Activated naive CD4-positive, alpha-beta T cell treated with anti-CD3 and anti-CD28 coated beads, Interleukin-2, amount 50 U/mL, for 72 hours (primary cell): Measurements from ENCODE around the gene ZBTB20. TPM values are rescaled to one million over a fixed set of nuclear protein-coding genes. Genes with fewer than 3 reads are reported as not detected.

Experiments
- ATAC-seq, 2 donors: fragments of 150-1000 bp; cut with Tn5 transposase; 2 replicates each; pipeline ENCODE4 v1.10.0; 2021; ENCODE audit warnings: mild to moderate bottlenecking in 2 of 2, moderate library complexity in 2 of 2
- DNase-seq, 2 donors: peaks; one replicate each; pipeline ENCODE4 v3.0.0; 2021 to 2022; ENCODE audit warnings: low spot score in 2 of 2
- H3K27ac Mint-ChIP-seq, 2 donors: one replicate each; pipeline ENCODE4 v1.8.0; 2022; ENCODE audit warnings: mild to moderate bottlenecking in 2 of 2, mixed read lengths in 2 of 2
- H3K36me3 Mint-ChIP-seq, 2 donors: one replicate each; pipeline ENCODE4 v1.8.0; 2022; ENCODE audit warnings: mixed read lengths in 2 of 2
- H3K9me3 Mint-ChIP-seq, 2 donors: one replicate each; pipeline ENCODE4 v1.8.0; 2022; ENCODE audit warnings: mixed read lengths in 2 of 2
- total RNA-seq, 2 donors: library from RNA; stranded (reverse); gene quantifications; one replicate each; pipeline ENCODE4 v1.2.3, GENCODE V29; 2022

Gene ZBTB20
- total RNA-seq, 2 donors from 2014 or later = 9.2 to 10.8 TPM

DNA sequence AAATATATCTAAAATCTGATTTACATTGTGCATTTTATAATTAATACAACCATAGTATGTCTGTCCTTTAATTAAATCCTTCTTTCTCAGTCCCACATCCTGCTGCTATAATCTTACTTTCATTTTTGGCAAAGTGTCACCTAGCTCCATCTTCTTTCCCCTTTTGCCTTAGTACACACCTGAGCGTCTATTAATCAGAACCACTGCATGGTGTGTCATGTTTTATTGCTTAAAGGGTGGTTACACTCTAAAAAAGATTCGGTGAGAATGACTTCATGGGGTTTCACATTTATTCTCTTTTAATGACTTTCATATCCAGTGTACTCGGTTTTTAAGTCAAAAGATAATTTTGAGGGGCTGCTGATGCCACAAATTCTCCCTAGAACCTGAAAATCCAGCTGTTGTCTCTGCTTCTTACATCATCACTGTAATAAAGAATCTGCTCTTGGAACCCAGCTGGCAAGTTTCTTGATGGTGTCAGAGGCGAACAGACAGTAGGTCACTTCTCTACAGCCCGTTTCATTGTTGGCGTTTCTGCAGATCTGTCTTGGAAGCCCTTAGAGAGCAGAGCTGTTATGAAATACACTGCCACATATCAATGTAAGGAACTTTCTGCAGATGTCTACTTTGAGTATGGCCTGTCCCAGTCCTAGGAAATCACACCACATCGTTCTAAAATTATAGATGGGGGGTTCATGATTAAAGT lies 753.6 kb downstream of the ZBTB20 start:
- peak overlapping the region; percentile 10 to 46 for H3K27ac Mint-ChIP-seq

GRCh38 chr3:114392831-114393230 lies 754.3 kb downstream of the ZBTB20 start:
- Mint-ChIP-seq H3K27ac (no peak overlapping the region), H3K36me3 (peaks cover 0 to 6% of the 10 kb centered on the region in 2 donors), H3K9me3 (peaks cover 0 to 4% of the 10 kb centered on the region in 2 donors)
- no peak for ATAC-seq
- DNase-seq = no peak

More for the DNA sequence above, 753.6 kb downstream of the ZBTB20 start:
- DNase-seq = no peak
- H3K36me3 Mint-ChIP-seq = peaks cover 0 to 4% of the 10 kb centered on the region in 2 donors
- ATAC-seq = peak; percentile 49 to 68
- peaks cover 0 to 4% of the 10 kb centered on the region in 2 donors for H3K9me3 Mint-ChIP-seq

- ATAC-seq = peak in 1 of 2 donors; percentile 33
- H3K9me3 Mint-ChIP-seq = no peaks in the 10 kb centered on the region
- peak overlapping the region; percentile 7 to 27 for H3K27ac Mint-ChIP-seq
- DNase-seq = no peak
- peaks cover 0 to 6% of the 10 kb centered on the region in 2 donors for H3K36me3 Mint-ChIP-seq
Measured at GRCh38 chr3:114389156-114389555, 757.9 kb downstream of the ZBTB20 start.

GRCh38 chr3:114384558-114384903 lies 762.6 kb downstream of the ZBTB20 start:
- H3K9me3 Mint-ChIP-seq = no peaks in the 10 kb centered on the region
- ATAC-seq = peak in 1 of 2 donors; percentile 21
- H3K36me3 Mint-ChIP-seq = peaks cover 0 to 6% of the 10 kb centered on the region in 2 donors
- no peak for DNase-seq
- no peak overlapping the region for H3K27ac Mint-ChIP-seq

DNA sequence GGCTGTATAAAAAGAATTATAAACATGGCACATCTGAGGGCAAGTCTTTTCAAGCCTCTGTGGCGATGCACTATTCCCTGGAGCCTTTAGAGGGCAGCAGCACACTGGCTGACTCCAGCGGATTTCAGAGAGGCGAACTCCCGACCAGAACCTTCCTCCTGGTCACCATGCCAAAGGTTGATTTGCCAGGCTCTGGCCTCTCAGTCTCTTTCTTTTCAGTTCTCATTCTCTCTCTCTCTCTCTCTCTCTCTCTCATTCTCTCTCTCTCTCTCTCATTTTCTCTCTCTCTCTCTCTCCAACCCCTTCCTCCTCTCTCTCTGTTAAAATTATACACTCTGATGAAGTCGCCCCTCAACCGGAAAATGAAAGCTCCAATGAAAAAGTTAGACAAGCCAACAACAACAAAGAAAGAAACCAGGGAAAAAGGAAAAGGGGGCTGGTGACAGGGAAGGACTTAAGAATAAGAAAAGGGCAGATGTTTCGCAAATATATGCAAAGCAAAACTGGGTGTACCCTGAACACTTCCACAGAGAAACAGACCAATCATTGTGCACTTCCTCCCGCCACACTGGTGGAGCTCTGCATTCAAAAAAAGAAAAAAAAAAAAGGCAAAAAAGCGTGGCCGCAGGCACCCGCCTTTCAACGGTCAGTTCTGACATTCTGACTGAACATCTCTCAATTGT lies 763.1 kb downstream of the ZBTB20 start:
- Mint-ChIP-seq H3K27ac (peak overlapping the region in 1 of 2 donors; percentile 44), H3K36me3 (peaks cover 0 to 6% of the 10 kb centered on the region in 2 donors), H3K9me3 (no peaks in the 10 kb centered on the region)
- ATAC-seq (peak; percentile 81 to 93), DNase-seq (peak; percentile 67 to 73)

DNA sequence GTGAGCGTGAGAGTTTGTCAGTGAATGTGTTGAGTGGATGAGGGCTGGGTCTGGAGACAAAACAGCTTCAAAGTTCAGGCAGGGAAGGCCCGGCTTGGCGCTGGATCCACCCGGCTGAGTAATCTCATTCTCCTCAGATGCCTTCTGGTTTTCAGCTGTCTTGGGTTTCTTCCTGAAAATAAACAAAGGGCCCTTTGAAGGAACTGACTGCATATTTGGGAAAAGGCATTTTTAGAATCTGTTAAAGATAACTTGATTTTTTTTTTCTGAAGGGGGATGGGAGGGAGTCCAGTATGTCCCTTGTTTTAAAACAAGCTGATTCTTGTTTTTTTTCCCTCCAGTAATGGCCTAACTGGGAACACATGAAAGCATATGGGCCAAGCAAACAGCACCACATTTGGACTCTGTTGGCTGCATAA lies 766.8 kb downstream of the ZBTB20 start:
- DNase-seq (no peak), ATAC-seq (no peak)
- Mint-ChIP-seq H3K36me3 (no peaks in the 10 kb centered on the region), H3K9me3 (no peaks in the 10 kb centered on the region), H3K27ac (no peak overlapping the region)

DNA sequence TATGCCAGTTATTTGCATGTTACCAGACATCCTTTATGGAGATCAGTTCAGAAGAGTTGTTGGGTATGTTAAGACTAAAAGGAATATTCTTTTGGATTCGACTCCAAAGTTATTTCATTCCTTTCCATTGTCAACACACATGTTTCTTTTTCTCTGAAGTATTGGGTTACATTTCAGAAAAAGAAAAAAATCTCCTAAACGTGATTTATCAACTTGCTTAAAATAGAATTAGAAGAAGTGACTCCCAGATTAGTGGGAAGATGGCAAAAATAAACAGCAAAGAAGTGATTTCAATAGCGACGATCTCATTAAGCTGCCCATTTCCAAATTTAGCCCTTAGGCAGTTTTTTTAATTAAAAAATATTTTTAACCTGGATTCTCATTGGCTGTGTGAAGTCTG lies 767.8 kb downstream of the ZBTB20 start:
- ATAC-seq = no peak
- H3K9me3 Mint-ChIP-seq = no peaks in the 10 kb centered on the region
- no peak overlapping the region for H3K27ac Mint-ChIP-seq
- no peaks in the 10 kb centered on the region for H3K36me3 Mint-ChIP-seq
- DNase-seq = no peak

DNA sequence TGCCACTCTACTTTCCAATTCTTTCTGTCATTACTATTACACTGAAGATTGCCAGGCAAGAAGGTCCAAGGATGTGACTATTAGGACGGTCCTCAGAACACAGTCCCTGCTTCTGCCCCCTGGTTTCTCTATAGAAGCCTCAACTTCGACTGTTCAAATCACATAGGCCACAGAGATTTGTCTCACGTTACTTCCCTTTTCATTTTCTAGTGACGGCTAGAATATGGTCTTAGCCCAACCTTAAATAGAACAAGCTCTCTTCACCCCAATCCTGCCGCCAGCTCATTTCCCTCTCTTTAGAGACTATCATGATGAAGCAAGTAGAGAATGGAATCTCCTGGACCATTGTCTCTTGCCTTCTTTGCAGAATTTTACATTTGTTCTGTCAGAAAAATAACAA lies 768.3 kb downstream of the ZBTB20 start:
- no peak for ATAC-seq
- H3K36me3 Mint-ChIP-seq = no peaks in the 10 kb centered on the region

DNA sequence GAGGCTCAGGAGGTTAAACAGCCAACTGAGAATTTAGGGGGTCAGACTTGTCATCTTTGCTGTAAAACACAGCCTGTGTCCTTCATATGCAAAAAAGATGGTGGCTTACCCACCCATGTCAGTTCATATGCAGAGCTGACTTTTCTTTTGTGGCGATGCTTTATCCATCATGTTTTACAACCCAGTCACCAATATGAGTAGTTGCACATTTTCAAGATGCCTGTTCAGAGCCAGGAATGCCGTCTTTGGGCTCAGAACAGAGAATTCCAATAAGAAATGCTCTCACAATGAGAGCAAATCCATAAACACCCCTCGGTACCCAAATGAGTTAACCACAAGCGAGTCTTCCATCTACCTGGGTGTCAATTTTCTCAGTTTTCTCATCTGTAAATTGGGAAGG lies 769.7 kb downstream of the ZBTB20 start:
- ATAC-seq (no peak), DNase-seq (no peak)
- Mint-ChIP-seq H3K9me3 (no peaks in the 10 kb centered on the region), H3K27ac (no peak overlapping the region), H3K36me3 (no peaks in the 10 kb centered on the region)

More for the DNA sequence above, 768.3 kb downstream of the ZBTB20 start:
- no peak for DNase-seq
- H3K27ac Mint-ChIP-seq = no peak overlapping the region
- H3K9me3 Mint-ChIP-seq = no peaks in the 10 kb centered on the region

- no peaks in the 10 kb centered on the region for H3K36me3 Mint-ChIP-seq
- no peak for ATAC-seq
- no peak overlapping the region for H3K27ac Mint-ChIP-seq
- H3K9me3 Mint-ChIP-seq = no peaks in the 10 kb centered on the region
- DNase-seq = no peak
Measured at GRCh38 chr3:114376516-114377185, 770.4 kb downstream of the ZBTB20 start.

DNA sequence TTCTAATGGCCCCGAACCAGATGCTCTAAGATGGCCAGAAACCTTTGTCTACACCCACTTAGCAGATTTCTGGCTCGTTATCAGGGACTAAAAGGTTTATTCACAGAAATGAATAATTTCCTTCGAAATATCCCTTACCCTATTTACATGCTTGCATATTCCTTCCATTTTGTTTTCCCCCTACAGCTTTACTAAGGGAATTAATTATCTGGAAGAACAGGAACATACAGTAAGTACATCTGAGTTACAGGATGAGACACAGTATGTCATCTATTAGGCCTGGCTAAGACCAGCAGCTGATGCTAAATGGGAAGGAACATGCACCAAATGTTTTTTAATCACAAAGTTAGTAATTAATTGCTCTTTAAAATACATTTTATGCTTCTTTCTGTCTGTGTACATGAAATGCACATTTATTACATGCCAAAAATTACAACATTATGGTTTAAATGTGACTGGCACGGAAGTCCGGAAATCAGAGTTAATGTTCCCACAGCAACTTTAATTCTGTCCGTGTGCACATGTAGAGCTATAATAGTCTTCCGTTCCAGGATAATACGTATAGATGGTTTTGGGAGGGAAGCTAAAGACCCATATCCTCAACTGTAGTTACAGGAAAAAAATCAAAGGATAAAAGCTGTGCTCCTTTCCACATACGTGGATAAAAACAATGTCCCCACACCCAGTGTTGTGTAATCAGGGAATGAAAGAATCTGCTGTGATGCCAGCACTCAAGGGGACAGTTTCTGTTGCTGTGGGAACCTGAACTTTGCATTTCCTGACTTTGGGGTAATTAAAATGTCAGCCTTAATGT lies 771.3 kb downstream of the ZBTB20 start:
- ATAC-seq (no peak), DNase-seq (no peak)
- Mint-ChIP-seq H3K9me3 (no peaks in the 10 kb centered on the region), H3K36me3 (no peaks in the 10 kb centered on the region), H3K27ac (no peak overlapping the region)

- ATAC-seq (no peak), DNase-seq (no peak)
- no peak overlapping the region for H3K27ac Mint-ChIP-seq
- no peaks in the 10 kb centered on the region for H3K36me3 Mint-ChIP-seq
- H3K9me3 Mint-ChIP-seq = no peaks in the 10 kb centered on the region
Measured at GRCh38 chr3:114374433-114374990, 772.6 kb downstream of the ZBTB20 start.

DNA sequence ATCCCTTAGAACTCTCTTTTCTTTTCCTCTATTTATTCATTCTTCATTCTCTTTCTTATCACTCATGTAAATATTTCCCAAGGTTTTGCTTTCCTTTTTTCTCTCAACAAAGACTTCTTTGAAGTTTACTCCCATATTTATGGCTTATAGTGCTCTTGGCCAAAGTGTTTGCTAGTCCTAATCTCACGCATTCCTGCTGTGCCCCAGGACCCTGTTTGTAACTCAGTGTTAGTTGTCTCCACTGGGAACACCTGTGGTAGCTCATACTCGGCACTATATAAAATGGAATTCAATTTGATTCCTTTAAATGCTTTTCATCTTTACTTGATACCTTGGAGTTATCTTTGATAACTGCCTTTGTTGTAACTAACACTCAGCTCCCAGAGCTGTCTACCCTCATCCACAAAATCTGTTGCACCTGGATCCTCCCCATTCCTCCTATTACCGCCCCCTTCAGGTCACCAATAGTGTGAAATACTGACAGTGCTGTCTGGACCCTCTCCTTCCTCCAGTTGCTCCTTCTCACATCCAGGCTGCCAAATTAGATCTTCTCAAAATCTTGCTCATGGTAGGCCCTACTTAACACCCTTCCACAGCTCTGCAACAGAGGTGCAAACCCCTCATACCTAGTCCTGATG lies 776.4 kb downstream of the ZBTB20 start:
- no peaks in the 10 kb centered on the region for H3K36me3 Mint-ChIP-seq
- no peaks in the 10 kb centered on the region for H3K9me3 Mint-ChIP-seq
- no peak for ATAC-seq
- no peak for DNase-seq
- peak overlapping the region in 1 of 2 donors; percentile 62 for H3K27ac Mint-ChIP-seq

DNA sequence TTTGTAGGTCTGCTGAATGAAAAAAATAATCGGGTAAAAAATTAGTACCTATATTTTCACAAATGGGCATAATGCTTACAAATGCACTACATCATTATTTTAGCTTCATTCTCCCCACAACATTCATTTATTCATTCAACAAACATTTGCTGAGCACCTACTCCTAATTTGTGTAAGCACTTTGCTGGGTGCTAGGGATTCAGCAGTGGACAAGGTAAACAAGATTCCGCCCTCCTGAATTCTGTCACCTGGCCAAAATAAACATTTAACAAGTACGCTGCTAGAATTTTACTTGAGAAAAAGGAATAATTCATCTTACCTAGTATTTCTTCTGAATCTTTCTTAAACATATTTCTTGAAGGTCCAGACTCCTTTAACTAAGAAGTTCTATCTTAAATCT lies 781.2 kb downstream of the ZBTB20 start:
- ATAC-seq (no peak), DNase-seq (no peak)
- Mint-ChIP-seq H3K27ac (no peak overlapping the region), H3K36me3 (no peaks in the 10 kb centered on the region), H3K9me3 (no peaks in the 10 kb centered on the region)

DNA sequence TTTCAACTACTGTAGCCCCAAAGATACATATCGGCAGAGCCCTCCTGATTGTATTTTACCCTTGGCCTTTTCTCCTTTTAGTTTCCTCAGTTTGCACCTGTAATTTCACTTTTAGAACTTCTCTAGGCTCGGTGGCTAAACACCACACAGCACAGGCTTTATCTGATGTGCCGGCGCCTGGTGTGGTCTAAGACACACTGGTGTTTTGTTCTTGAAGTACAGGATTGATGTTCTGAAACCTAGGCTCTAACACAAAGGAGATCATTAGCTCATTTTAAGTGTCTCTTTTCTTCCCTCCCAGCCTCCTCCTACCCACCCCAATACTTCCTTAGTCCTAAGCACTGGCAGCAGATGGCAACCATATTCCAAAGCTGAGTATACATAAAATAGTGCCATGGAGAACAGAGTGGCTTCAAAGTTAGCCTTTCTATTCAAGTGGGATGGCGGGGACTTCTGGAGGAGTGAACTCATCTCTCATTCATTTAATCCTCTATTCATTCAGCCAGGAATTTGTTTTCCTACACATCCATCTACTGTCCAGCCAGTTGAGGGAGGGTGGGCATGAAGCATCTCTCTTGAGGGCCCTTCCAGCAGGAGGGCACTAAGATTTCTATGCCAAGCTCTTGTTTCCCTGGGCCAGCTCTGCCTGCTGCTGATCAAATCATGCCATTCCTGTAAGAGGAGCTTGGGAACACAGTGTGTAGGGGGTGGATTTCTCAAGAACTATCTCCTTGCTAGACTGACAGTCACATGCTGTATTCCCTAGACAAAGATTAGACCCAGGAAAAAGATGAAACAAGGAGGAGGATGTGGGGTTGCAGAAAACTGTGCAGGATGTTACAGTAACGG lies 782.1 kb downstream of the ZBTB20 start:
- ATAC-seq = no peak
- DNase-seq = no peak
- Mint-ChIP-seq H3K27ac (no peak overlapping the region), H3K36me3 (no peaks in the 10 kb centered on the region), H3K9me3 (no peaks in the 10 kb centered on the region)
